Measurements from ENCODE around the gene LIPJ.

The LIPJ gene, protein sequence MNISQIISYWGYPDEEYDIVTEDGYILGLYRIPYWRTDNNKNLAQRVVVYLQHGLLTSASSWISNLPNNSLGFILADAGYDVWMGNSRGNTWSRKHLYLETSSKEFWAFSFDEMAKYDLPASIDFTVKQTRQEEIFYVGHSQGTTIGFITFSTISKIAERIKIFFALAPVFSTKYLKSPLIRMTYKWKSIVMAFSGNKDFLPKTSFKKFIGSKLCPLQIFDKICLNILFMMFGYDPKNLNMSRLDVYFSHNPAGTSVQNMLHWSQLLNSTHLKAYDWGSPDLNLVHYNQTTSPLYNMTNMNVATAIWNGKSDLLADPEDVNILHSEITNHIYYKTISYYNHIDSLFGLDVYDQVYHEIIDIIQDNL

DNA sequence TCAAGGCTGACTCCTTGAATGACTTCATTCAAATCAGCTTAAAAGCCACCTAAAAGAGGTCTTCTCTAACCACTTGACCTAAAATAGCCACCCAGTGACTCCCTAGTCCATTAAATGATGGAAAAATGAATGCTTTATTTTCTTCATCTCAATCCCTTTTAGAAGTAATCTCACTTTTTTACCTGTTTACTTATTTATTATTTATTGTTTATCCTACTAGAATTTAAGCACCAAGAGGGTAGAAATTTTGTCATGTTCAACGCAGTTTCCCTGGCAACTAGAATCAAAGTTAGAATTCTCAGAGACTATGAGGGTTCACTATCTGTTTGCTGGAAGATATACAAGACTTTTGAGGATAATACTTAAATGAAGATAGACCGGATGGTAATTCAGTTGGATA, at the start of gene LIPJ:
TSS of gene LIPJ (plus strand) at position 301 of the 400 bp plus-strand sequence. CDS start 3,926 bp downstream, outside the sequence.
- no peak for TF ChIP-seq ZFX (IDR thresholded peaks at IDR 0.05; ENCODE audit: borderline replicate concordance)
- TF ChIP-seq, protein P1, sequence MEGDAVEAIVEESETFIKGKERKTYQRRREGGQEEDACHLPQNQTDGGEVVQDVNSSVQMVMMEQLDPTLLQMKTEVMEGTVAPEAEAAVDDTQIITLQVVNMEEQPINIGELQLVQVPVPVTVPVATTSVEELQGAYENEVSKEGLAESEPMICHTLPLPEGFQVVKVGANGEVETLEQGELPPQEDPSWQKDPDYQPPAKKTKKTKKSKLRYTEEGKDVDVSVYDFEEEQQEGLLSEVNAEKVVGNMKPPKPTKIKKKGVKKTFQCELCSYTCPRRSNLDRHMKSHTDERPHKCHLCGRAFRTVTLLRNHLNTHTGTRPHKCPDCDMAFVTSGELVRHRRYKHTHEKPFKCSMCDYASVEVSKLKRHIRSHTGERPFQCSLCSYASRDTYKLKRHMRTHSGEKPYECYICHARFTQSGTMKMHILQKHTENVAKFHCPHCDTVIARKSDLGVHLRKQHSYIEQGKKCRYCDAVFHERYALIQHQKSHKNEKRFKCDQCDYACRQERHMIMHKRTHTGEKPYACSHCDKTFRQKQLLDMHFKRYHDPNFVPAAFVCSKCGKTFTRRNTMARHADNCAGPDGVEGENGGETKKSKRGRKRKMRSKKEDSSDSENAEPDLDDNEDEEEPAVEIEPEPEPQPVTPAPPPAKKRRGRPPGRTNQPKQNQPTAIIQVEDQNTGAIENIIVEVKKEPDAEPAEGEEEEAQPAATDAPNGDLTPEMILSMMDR (IDR thresholded peaks at IDR 0.05), result no peak
- H3K27ac ChIP-seq, result no peak within 1 kb of the TSS

DNA sequence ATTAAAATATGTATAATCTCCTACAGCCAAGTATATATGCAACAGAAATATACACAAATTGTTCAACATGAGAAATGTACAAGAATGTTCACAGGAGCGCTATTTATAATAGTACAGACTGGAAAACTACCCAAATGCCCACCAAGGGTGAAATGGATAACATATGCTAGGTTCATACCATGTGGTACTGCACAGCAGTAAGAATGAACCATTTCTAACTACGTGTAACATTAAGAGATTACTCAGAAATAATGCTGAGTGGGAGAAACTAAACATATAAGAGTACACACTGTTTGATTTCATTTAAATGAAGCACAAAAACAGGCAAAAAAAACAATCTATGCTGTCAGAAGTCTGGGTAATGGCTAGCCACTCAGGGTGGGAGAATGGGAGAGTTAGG, 49.2 kb upstream of the LIPJ start:
- TF ChIP-seq, protein P1 (IDR thresholded peaks at IDR 0.05), result no peak
- no peak for TF ChIP-seq ZFX (IDR thresholded peaks at IDR 0.05; ENCODE audit: borderline replicate concordance)

DNA sequence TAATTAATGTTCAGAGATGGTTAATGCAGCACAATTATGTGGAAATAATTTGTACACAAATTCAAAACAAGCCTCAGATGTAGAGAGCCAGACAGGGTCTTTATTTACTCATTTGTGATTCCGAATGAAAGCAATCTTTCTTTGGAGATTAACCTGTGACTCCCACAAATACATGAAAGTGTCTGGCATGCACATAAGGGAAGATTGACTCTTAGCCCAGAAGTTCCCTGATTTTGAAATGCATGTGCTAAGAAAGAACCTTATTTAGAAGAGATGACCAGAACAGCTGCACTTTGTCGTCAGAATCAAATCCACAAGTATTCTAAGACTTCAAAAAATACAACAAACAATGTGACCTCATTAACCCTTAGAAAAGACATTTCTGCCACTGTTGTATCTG, 48.5 kb upstream of the LIPJ start:
- H3K27ac ChIP-seq, result no peak overlapping the region
- TF ChIP-seq, protein P1 (IDR thresholded peaks at IDR 0.05), result no peak
- TF ChIP-seq ZFX (IDR thresholded peaks at IDR 0.05; ENCODE audit: borderline replicate concordance), result no peak

More for the DNA sequence above, 49.2 kb upstream of the LIPJ start:
- H3K27ac ChIP-seq, result no peak overlapping the region

DNA sequence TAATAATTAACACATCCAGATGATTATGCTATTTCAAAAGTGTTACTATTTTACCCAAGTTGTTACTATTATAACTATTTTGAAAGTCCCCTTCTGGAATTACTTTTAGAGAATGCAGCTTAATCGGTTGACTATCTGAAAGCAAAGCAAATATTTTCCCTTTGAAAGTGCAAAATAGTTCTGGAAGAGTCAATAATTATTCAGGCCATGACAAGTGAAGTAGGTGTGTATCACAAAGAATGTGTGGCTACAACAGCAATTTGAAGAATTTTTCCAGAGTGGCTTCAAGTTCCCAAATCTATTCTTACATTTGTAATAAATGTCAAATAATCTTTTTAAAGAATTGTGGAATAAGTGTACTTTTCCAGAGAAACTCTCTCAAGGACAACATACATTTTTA, 46.2 kb upstream of the LIPJ start:
- no peak overlapping the region for H3K27ac ChIP-seq
- no peak for TF ChIP-seq ZFX (IDR thresholded peaks at IDR 0.05; ENCODE audit: borderline replicate concordance)
- TF ChIP-seq, protein P1 (IDR thresholded peaks at IDR 0.05), result no peak

DNA sequence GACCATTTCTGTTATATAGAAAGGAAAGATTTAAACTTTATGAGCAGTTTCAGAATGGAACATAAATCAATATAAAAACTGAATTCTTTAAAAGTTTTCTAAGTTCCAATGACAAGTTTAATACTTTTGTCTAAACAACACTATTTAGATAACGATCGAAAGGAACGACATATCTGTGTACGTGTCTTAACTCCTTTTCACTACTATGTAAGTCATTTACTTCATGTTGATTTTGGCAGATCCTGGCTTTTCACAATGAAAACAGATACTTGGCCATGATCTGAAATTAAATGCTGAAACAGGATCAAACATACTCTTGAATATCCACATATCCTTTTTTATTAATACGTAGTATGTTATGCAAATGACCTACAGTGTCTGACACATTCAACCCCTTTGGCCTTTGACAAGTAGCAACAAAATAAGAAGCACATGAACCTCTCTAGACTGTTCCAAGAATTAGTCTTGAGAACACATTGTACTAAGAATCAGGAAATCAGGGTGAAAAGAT, 45.4 kb upstream of the LIPJ start:
- no peak overlapping the region for H3K27ac ChIP-seq
- TF ChIP-seq, protein P1 (IDR thresholded peaks at IDR 0.05), result no peak
- no peak for TF ChIP-seq ZFX (IDR thresholded peaks at IDR 0.05; ENCODE audit: borderline replicate concordance)

DNA sequence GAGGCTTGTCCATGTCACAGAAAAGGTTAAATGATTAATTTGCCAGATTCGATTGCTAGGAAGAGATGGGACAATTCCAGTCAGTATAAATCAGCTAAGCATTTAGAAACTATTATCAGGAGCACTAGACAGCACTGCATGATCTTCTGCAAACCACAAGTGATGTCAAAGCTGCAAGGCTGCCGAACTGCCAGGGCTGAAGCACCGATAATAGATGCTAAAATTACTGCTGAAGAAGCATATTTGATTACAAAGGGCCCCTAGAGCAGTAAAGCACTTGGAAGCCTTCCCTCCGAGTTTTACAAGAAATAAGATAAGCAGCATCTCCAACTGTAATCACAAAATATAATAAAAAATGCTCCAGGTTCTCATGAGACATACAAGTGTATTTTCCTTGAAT, 44.0 kb upstream of the LIPJ start:
- TF ChIP-seq, protein P1 (IDR thresholded peaks at IDR 0.05), result no peak
- no peak for TF ChIP-seq ZFX (IDR thresholded peaks at IDR 0.05; ENCODE audit: borderline replicate concordance)
- H3K27ac ChIP-seq, result no peak overlapping the region

Data from 22Rv1 (cell line).